ENCODE data around the gene KLRB1.
A peak's percentile ranks its signal among the peaks of the same experiment; 100 is the strongest.

KLRB1 gene

DNA sequence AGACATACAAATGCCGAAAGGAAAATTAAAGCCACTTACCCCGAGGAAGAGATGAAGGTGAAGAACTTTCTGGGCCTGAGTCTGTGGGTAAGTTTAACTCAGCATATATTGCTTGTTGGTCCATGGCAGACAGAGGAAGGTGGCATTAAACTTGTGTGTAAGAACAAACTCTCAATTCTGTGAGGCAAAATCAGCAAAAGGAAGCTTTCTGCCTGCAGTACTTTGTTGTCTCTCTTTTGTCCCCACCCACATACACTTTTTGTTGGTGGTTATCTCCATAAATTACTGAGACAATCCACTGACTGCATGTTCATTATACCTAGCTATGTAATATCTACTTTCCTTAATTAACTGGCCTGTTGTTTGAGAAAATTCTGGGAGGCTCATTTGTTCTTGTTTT, at the start of gene KLRB1:
KLRB1 (minus strand) TSS at position 201 of the 400 bp plus-strand sequence; CDS start at position 124, 77 bp downstream.
- no peak within 1 kb of the TSS for H3K4me3 ChIP-seq (replicated peaks; ENCODE audit: low read depth, low read length)
- H3K36me3 ChIP-seq (ENCODE audit: control insufficient read depth, insufficient read depth, low read length), result no peaks in the 10 kb centered on the region
- DNase-seq (ENCODE audit: extremely low read depth, insufficient read length), result no peak
- H3K27me3 ChIP-seq (replicated peaks; ENCODE audit: control insufficient read depth, insufficient read depth, low read length), result no peaks in the 10 kb centered on the region
- TF ChIP-seq CTCF (IDR thresholded peaks at IDR 0.05; ENCODE audit: insufficient read depth, low read length, poor library complexity, severe bottlenecking), result no peak

DNA sequence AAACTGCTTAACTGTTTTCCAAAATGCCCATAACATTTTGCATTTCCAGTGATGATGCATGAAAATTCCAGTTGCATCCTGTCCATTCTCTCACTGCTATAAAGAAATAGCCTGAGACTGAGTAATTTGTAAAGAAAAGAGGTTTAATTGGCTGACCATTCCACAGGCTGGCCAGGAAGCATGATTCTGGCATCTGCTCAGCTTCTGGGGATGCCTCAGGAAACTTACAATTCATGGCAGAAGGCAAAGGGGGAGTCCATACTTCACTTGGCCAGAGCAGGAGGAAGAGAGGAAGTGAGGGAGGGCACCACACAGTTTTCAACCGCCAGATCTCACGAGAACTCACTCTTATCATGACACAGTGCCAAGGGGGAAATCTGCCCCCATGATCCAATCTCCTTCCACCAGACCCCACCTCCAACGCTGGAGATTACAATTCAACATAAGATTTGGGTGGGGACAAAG, 43.6 kb upstream of the KLRB1 start:
- H3K27me3 ChIP-seq (replicated peaks; ENCODE audit: control insufficient read depth, insufficient read depth, low read length), result no peaks in the 10 kb centered on the region
- H3K4me3 ChIP-seq (replicated peaks; ENCODE audit: low read depth, low read length), result no peak overlapping the region
- peaks cover 2% of the 10 kb centered on the region for H3K36me3 ChIP-seq (ENCODE audit: control insufficient read depth, insufficient read depth, low read length)
- no peak for TF ChIP-seq CTCF (IDR thresholded peaks at IDR 0.05; ENCODE audit: insufficient read depth, low read length, poor library complexity, severe bottlenecking)
- no peak for DNase-seq (ENCODE audit: extremely low read depth, insufficient read length)

DNA sequence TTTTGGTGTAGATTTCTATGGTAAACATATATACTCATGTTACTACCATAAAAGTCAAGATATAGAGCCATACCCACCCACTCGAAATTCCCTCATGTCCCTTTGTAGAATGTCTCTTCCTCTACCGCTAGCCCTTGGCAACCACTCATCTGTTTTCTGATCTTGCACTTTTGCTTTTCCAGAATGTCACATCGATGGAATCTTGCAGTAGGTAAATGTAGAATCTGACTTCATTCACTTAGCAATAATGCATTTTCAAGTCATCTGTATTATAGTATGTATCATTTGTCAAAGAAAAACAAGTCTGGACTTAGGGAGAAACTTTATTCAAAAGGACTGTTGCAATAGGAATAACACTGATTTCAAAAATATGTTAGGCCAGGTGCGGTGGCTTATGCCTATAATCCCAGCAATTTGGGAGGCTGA, 42.4 kb upstream of the KLRB1 start:
- peaks cover 2% of the 10 kb centered on the region for H3K36me3 ChIP-seq (ENCODE audit: control insufficient read depth, insufficient read depth, low read length)
- TF ChIP-seq CTCF (IDR thresholded peaks at IDR 0.05; ENCODE audit: insufficient read depth, low read length, poor library complexity, severe bottlenecking), result no peak
- no peak for DNase-seq (ENCODE audit: extremely low read depth, insufficient read length)
- H3K4me3 ChIP-seq (replicated peaks; ENCODE audit: low read depth, low read length), result peak overlapping the region; percentile 67
- no peaks in the 10 kb centered on the region for H3K27me3 ChIP-seq (replicated peaks; ENCODE audit: control insufficient read depth, insufficient read depth, low read length)

- H3K36me3 ChIP-seq (ENCODE audit: control insufficient read depth, insufficient read depth, low read length), result peaks cover 2% of the 10 kb centered on the region
- H3K27me3 ChIP-seq (replicated peaks; ENCODE audit: control insufficient read depth, insufficient read depth, low read length), result no peaks in the 10 kb centered on the region
- no peak for DNase-seq (ENCODE audit: extremely low read depth, insufficient read length)
- peak overlapping the region; percentile 67 for H3K4me3 ChIP-seq (replicated peaks; ENCODE audit: low read depth, low read length)
- TF ChIP-seq CTCF (IDR thresholded peaks at IDR 0.05; ENCODE audit: insufficient read depth, low read length, poor library complexity, severe bottlenecking), result no peak
Measured at GRCh38 chr12:9649532-9649940, 41.8 kb upstream of the KLRB1 start.

DNA sequence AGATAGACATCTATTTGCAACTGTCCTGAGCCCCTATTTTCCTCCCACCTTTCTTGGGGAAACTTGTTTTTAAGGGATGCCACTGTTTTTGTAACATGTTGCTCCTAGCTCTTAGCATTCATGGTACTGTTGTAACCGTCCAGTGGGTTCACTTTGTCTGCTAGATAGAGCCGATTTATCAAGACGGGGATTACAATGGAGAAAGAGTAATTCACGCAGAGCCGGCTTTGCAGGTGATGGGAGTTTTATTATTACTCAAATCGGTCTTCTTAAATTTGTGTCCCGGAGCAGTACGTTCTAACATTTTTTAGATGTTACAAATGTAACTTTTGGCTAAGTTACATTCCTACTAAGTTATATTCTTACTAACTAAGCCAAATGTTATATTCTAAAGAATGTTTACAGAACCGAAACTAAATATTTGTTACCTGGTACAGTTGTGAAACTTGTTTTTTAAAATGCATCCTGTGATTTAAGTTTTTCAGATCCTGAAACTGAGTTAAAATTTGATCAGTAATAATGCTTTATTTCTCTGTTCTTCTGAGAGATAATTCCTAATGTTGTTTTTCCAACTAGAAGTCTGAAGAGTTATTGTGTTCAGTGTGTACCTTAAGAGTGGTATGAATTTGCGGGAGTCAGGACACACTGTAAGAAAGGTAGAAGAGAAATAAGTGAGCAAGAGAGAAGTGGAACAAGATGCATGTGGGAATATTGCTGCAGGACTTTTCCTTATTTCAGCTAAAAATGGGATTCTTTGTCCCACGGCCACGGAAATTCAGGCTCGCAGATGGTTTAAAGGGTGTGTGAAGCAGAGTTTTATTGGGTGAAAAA, 41.2 kb upstream of the KLRB1 start:
- TF ChIP-seq CTCF (IDR thresholded peaks at IDR 0.05; ENCODE audit: insufficient read depth, low read length, poor library complexity, severe bottlenecking), result no peak
- no peaks in the 10 kb centered on the region for H3K27me3 ChIP-seq (replicated peaks; ENCODE audit: control insufficient read depth, insufficient read depth, low read length)
- no peaks in the 10 kb centered on the region; the same call in 1 of the 2 replicates for H3K36me3 ChIP-seq (ENCODE audit: control insufficient read depth, insufficient read depth, low read length)
- H3K4me3 ChIP-seq (replicated peaks; ENCODE audit: low read depth, low read length), result peak overlapping the region; percentile 67
- DNase-seq (ENCODE audit: extremely low read depth, insufficient read length), result no peak
